ENCODE data around the gene INTS4.
"Not testable (repeated sequence)": the region's sequence is repeated elsewhere in the genome, so short reads cannot be mapped to it uniquely, and the experiment has no call there.

The INTS4 gene

DNA sequence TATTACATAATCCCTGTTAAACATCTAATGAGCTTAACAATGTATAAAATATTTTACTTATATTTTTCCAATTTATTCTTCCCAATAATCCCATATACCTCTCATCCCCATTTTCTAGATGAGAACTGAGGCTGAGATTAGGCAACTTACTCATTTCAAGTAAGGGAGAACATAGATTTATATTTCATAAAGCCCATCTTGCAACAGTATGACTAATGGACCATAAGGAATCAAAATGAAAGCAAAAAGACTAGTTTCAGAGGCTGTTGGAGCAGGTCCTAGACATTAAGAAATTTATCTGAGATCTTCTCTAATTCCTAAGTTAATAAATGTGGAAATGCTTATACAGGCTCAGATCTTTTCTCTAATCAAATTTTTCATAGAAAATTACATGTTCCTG lies 52.0 kb downstream of the INTS4 start:
- DNase-seq: not testable (repeated sequence)

DNA sequence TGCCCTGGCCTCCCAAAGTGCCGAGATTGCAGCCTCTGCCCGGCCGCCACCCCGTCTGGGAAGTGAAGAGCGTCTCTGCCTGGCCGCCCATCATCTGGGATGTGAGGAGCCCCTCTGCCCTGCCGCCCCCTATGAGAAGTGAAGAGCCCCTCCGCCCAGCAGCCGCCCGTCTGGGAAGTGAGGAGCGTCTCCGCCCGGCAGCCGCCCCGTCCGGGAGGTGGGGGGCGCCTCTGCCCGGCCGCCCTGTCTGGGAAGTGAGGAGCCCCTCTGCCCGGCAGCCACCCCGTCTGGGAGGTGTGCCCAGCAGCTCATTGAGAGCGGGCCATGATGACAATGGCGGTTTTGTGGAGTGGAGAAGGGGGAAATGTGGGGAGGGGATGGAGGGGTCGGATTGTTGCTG lies 60.9 kb downstream of the INTS4 start:
- not testable (repeated sequence) for DNase-seq

DNA sequence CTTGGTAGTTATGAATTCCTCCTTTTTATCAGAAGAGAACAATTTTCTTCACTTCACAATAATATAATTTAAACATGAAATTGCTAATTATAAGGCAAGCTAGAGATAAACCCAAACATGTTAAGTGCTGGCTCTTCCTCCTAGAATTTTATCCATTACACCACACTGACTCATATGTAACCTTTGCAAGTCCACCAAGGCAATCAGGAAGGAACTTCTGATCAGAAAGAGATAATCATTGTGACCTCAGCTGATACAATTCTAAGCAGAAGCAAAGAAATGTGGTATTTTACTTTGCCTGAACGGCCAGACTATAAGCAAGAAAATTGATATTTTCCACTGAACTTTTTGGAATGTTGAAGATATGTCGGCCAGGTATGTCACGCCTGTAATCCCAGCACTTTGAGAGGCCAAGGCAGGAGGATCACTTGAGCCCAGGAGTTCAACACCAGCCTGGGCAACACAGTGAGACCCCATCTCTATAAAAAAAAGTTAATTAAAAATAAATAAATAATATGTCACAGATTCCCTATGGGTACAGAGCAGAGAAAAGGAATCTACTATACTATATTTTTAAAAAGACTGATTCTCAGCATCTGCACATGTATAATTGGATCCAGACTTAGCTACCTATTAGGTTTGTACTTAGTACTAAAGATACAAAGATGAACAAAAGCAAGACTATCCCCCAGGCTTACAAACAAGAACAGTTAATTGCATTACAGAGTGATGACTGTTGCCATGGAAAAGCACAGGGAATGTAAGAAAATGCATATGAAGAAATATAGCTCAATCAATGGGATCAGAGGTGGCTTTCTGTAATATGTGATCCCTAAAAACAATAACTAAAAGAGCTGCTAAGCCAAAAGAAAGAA lies 63.9 kb downstream of the INTS4 start:
- DNase-seq: not testable (repeated sequence)

DNA sequence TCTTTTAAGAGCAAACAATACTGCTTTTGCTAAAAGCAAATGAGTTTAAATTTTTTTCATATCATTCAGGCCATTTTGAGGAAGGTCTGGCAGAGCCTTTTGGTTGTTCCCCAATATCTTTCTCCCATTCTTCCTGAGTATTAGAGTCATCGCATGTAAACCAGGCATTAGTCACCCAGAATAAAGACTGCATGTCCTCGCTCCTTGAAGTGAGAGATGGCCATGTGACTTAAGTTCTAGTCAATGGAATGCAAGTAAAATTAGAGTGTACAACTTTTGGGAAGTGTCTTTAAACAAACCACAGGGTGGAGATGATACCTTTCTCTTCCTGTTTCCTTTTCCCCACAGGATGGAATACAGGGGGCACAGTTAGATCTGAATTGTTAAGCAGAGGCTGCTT lies 76.8 kb downstream of the INTS4 start:
- not testable (repeated sequence) for DNase-seq

DNA sequence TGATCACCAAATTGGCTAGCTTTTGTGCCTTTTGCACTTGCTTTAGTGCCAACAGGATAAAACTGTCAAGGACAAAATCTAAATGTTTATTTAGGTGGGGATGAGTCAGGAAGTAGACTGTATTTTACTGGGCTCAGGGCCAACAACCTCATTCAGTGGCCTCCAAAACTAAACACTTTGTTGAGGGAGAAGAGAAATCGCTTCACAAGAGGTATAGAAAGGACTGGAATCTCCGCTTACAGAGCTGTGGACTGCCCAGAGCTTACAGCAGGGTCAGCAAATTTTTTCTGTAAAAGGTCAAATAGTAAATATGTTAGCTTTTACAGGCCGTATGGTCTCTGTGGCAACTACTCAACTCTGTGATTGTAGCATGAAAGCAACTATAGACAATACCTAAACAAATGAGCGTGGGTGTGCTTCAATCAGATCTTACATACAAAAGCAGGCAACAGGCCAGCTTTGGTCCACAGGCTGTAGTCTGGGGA lies 80.1 kb downstream of the INTS4 start:
- DNase-seq: not testable (repeated sequence)

DNA sequence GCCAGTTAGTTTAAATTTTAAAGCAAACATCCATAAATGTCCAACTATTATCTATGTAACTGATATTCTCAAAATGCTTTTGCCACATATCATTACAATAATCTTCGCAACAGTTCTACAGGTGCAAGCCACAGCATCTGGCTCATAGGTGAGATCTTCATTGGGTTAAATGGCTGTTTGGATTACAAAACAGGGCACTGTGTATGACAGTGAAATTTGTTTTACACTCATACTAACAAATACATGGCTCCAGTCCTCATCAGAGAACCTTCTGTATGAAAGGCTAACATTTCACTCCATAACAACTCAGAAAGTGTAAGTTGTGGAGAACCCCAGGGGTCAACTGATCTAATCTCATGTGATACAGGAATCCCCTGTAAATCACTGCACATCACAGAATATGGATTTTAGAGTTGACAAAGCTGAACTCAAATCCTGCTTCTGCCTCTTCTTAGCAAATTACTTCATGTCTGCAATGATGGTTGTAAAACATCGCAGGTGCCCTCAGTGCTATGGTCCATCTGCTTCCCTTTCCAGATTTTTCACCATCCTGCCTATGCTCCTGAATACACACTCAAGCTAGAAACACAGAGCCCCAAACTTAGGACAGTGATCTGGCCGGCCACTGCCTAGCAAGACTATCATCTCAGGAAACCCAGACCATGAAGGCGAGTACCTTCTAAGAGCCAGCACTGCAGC lies 80.7 kb downstream of the INTS4 start:
- DNase-seq: not testable (repeated sequence)

DNA sequence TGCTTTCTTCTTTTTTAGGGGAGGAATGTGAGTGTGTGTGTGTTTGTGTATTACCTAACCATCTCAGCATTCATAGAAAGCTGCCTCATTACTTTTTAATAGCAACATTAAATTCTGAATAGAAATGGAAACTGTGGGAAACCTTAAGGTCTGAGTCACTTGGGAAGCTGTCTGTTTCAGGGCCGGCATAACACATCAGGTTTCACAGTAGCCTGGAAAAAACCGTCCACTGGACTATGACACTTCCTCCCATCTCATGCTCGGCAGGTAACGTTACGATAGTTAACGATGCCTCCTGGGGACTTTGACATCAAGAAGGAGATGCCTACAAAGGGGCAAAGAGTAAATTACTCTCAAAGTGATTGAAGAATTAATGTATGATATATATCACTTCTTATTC lies 83.6 kb downstream of the INTS4 start:
- DNase-seq: not testable (repeated sequence)

DNA sequence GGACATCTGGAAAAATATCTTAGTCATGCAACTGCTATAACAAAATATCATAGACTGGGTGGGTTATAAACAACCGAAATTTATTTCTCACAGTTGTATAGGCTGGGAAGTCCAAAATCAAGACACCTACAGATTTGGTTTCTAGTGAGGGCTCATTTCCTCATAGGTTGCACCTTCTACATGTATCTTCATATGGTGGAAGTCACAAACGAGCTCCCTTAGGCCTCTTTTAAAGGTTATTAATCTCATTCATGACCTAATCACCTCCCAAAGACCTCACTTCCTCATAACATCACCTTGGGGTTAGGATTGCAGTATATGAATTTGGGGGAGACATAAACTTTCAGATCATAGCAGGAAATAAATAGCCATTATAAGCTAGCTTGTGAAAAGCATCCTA lies 85.2 kb downstream of the INTS4 start:
- no peak for DNase-seq

DNA sequence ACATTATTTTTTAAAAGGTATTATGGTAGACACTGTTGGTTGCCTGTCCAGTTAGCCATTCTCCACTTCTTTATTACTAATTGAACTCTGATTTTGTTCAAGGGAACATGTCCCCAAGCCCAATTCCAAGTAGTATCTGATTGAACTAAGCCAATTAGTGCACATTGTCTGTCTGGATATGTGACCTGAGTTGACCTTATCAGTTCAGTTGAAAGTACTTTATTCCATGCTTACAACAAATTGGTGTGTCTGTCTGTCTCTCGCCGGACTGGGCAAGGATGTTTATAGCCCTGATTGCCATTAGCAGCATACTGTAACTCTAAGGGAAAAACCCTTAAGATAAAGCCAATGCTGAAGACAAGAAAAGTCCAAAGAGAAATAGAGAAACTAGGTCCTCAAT lies 85.6 kb downstream of the INTS4 start:
- no peak for DNase-seq

DNA sequence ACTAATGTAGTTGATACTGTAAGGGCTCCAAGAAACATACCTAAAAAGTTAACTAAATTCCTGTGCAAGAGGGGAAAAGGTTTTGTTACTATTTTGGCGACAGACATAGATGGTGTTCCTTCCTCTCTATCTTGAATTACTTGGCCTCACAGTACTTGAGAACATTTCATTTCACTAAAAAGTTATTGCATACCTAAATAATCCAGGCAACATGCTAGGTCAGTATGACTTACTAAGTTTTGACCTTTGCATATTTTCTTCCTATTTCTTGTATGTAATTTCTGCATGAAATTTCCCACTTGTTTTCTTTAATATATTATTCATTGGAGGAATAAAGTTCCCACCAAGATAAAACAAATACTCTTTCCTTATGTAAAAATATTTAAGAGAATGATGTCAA lies 99.5 kb downstream of the INTS4 start:
- DNase-seq: not testable (repeated sequence)

DNA sequence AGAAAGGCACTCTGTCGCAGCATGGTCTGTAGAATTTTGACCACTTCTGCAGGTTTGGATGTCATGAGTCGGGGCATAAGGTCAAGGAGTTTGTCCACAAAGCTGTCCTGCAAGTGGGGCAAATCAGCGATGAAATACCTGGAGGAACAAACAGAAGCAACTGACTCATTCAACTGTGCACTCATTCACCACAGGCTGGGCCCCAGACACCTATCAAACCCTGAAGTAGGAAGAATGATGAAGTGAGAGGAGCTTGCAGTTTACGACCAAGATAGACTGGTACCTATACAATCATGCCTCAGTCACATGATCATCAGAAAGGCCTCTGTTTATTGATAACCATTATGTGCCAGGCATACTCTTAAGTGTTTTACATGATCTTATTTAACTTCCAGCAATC lies 102.8 kb downstream of the INTS4 start:
- not testable (repeated sequence) for DNase-seq

DNA sequence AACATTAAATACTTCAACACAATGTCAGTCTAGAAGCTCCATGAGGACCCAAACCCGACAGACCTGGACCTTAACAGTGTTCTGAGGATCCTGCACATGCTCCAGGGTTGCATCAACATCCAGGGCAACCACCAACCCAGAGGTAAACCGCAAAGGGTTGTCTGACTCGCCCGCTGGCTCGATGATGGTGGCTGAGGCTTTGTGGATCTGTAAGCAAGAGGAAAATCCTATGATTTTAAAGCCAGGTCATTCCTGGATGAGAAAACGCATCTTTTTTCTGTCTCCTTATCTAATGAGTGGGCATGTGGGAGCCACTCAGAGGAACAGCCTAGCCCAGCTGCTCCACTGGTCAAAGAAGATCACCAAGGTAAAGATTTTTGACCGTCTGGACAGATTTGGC lies 103.2 kb downstream of the INTS4 start:
- DNase-seq: not testable (repeated sequence)

DNA sequence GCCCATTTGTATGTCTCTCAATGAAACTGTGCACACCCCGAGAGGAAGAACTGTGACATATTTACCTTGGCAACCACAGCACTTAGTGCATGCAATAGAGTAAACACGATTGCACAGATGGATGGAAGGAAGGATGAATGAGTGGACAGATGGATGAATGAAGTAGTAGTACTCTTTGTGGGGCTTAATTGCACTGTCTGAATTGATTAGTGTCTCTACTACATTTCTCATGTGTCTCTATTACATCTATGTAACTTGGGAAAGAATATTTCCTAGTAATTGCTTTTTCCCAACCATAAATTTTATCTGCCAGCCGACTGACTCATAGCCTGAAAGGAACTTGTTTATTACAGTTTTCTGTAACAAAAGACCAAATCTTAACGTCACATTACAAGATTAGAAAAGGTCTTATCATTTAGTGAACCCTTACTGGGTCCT lies 103.8 kb downstream of the INTS4 start:
- not testable (repeated sequence) for DNase-seq

DNA sequence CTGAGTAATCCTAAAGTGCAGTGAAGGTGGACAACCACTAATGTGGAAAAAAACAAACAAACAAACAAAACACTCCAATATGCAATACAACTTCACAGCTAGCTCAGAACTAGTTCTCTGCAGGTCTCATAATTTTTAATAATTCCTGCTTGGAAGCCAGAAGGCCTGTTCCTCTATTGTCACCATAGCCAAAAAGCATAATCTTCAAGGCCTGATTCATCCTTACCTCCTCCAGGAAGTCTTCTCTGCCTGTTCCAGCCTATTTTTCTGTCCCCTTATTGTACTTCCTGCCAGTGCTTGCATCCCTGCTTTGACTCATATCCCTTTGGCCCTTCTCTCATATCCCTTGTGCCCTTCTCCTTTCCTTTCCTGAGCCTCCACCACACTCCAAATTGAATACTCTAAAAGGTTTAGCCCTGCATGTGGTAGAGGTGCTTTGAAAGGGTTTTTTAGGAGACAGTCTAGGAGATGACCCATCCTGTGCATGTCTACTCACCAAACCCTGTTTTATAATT lies 104.3 kb downstream of the INTS4 start:
- not testable (repeated sequence) for DNase-seq

DNA sequence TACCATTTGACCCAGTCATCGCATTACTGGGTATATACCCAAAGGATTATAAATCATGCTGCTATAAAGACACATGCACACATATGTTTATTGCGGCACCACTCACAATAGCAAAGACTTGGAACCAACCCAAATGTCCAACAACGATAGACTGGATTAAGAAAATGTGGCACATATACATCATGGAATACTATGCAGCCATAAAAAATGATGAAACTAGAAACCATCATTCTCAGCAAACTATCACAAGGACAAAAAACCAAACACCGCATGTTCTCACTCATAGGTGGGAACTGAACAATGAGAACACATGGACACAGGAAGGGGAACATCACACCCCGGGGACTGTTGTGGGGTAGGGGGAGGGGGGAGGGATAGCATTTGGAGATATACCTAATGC lies 105.4 kb downstream of the INTS4 start:
- DNase-seq: not testable (repeated sequence)

DNA sequence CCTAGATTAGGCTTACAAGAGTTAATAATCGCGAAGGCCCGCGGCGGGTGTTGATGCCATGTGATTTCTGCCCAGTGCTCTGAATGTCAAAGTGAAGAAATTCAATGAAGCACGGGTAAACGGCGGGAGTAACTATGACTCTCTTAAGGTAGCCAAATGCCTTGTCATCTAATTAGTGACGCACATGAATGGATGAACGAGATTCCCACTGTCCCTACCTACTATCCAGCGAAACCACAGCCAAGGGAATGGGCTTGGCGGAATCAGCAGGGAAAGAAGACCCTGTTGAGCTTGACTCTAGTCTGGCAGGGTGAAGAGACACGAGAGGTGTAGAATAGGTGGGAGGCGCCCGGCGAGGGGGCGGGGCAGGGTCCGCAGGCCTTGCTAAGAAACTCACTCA lies 108.1 kb downstream of the INTS4 start:
- DNase-seq: no peak

DNA sequence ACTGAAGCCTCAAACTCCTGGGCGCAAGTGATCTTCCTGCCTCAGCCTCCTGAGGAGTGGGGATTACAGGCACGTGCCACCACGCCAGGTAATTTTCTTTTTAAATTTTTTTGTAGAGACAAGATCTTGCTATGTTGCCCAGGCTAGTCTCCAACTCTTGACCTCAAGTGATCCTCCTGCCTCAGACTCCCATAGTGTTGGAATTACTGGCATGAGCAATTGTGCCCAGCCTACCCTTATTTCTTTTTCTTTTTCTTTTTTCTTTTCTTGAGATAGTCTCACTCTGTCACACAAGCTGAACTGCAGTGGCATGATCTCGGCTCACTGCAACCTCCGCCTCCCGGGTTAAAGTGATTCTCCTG lies 109.7 kb downstream of the INTS4 start:
- no peak for DNase-seq

DNA sequence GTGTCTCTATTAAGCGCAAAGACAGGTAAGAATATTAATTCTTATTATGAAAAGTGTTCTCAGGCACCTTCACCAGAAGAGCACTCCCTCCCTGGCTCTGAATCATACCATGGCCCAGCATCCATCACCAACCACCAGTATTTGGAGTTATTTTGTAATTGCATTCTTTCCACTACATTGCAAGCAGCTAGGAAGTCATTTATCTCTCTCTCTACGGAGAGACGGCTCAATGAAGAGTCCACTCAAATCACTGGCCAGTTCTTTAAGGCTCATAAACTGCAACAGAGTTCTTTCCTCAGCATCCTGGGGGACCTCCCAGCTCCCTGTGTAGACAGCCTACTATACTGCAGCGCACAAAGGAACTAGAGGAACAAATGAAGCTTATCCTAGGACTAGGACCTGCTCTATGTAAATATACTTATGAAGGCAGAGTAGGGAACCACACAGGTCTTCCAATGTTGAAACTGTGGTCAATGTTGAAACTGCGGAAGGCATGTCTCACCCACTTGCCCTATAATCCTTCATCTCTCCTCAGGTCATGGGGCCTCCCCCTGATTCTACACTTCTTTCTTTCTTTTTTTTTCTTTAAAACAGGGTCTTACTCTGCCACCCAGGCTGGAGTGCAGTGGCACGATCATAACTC lies 110.2 kb downstream of the INTS4 start:
- no peak for DNase-seq

DNA sequence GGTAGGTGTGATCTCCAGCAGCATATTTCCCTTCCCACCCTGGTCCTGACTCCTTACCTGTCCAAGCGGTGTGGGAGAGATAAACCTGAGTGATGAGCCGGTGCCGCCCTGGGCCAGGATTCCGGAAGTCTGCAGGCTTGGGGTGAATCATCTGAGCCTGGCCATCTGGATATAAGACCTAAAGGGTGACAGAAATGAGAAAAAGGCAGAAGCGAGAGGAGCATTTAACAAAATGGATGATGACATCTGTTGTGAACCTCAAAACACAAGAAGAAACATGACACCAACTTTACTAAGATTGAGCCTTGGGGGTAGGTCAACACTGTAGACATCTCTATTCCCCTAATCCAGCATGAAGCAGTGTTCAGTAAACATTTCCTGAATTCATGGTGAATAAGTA lies 110.7 kb downstream of the INTS4 start:
- no peak for DNase-seq

DNA sequence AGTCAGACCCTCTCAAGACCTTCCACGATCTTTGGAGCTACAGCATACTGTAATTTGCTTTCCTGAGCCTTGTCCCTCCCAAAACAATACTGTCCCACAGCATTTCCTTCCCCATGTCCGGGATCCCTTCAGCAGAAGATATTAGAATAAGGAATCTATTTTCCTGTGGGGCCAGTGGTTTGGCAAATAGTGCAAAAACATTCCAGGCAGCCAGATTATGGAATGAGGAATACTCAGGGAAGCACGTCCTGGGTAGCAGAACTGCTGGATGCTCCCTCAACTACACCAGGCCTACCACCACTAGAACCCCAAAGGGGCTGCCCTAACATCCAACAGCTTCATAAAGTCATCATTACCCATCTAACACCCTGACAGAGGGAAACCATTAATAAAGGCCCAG lies 112.1 kb downstream of the INTS4 start:
- no peak for DNase-seq

DNA sequence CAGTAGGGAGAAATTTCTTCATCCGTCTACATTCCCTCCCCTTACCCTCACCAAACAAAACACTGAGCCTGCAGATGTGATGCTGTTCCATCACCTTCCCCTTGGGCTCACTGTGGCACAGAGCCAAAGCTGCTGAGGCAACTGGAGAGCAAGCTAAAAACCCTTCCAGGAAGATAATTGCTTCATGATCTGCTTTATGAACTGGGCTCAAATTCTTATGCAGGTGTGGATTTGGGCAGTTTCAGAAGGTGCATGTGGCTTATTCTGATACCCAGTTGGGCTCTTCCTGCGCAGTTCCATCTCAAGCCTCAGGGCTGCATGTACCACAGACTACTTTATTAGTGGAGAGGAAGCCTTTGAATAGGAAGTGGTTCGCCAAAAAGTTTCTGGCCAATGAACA lies 115.2 kb downstream of the INTS4 start:
- no peak for DNase-seq

DNA sequence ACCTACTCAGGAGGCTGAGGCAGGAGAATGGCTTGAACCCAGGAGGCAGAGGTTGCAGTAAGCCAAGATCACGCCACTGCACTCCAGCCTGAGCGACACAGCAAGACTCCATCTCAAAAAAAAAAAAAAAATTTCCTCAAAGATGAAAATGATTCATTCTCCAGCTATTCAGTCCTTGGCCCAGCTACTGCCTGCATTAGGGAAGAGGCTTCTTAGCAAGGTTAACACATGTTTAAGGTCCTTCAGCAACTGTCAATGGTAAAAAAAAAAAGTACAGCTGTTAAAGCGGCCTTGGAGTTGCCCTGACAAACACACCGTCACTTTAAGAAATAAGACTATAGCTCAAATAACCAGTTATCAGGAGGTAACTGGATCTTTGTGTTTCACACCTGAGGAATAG lies 116.2 kb downstream of the INTS4 start:
- not testable (repeated sequence) for DNase-seq

DNA sequence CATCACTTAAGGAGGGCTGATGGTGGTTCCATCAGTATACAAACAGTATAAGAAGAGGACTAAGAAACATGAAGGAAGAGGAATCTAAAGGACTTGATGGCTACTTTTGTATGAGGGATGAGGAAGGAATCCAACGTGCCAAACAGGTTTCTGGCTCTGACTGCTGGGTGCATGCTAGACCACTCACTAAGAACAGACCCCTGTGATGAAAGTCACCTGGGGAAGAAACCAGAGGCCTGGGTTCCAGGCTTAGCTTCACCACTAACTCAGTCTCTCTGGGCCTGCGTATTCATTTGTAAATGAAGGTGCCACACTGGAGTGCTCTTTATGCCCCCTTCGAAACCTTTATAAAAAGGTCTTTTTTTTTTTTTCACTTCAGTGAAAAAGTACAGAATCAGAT lies 118.4 kb downstream of the INTS4 start:
- no peak for DNase-seq

Measured in NCI-H526 (cell line).